Fibroblast of lung (primary cell): Measurements from ENCODE around the gene LMO2.

Experiments
- EZH2 ChIP-seq: IDR thresholded peaks from 2 replicates; pipeline ENCODE4 v1.5.1; 2012; ENCODE audit warnings: low read length, control low read depth, mild to moderate bottlenecking; ENCODE audit errors: missing control alignments
- TF ChIP-seq, protein P1 (sequence below), 2 donors: IDR thresholded peaks in 1 of 2; conservative IDR thresholded peaks in 1 of 2; 1 replicate in 1 of 2; 2 replicates in 1 of 2; pipeline ENCODE4 v1.5.1; 2011 to 2012; ENCODE audit warnings: low read length in 2 of 2, control low read depth in 1 of 2, inconsistent platforms in 1 of 2, low read depth in 1 of 2, mild to moderate bottlenecking in 1 of 2

DNA sequence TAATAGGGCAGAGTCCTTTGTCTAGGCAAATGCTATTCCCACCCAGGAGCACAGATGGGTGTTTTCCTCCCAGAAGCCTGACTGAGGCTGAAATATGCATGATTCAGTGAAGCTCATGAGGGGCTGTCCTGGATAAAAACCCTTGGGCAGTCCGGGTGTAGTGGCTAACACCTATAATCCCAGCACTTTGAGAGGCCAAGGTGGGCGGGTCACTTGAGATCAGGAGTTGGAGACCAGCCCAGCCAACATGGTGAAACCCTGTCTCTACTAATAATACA, 48.6 kb upstream of the LMO2 start:
- TF ChIP-seq, protein P1, sequence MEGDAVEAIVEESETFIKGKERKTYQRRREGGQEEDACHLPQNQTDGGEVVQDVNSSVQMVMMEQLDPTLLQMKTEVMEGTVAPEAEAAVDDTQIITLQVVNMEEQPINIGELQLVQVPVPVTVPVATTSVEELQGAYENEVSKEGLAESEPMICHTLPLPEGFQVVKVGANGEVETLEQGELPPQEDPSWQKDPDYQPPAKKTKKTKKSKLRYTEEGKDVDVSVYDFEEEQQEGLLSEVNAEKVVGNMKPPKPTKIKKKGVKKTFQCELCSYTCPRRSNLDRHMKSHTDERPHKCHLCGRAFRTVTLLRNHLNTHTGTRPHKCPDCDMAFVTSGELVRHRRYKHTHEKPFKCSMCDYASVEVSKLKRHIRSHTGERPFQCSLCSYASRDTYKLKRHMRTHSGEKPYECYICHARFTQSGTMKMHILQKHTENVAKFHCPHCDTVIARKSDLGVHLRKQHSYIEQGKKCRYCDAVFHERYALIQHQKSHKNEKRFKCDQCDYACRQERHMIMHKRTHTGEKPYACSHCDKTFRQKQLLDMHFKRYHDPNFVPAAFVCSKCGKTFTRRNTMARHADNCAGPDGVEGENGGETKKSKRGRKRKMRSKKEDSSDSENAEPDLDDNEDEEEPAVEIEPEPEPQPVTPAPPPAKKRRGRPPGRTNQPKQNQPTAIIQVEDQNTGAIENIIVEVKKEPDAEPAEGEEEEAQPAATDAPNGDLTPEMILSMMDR (conservative IDR thresholded peaks at IDR 0.05 in 1 of 2, IDR thresholded peaks at IDR 0.05 in 1 of 2; ENCODE audit: low read depth in 1 of 2, low read length in 2 of 2), result no peak
- TF ChIP-seq EZH2, result no peak
